GM12873 (cell line): ENCODE measurements around the gene FGGY.

Experiments
- CTCF ChIP-seq: IDR thresholded peaks from 2 replicates; pipeline ENCODE4 v1.5.1; 2012; ENCODE audit warnings: low read depth, mild to moderate bottlenecking, moderate library complexity, low read length, control low read depth; ENCODE audit not compliant: insufficient read depth; ENCODE audit errors: missing control alignments

FGGY gene

GRCh38 chr1:59377350-59377904 lies 80.5 kb downstream of the FGGY start:
- TF ChIP-seq CTCF: no peak

DNA sequence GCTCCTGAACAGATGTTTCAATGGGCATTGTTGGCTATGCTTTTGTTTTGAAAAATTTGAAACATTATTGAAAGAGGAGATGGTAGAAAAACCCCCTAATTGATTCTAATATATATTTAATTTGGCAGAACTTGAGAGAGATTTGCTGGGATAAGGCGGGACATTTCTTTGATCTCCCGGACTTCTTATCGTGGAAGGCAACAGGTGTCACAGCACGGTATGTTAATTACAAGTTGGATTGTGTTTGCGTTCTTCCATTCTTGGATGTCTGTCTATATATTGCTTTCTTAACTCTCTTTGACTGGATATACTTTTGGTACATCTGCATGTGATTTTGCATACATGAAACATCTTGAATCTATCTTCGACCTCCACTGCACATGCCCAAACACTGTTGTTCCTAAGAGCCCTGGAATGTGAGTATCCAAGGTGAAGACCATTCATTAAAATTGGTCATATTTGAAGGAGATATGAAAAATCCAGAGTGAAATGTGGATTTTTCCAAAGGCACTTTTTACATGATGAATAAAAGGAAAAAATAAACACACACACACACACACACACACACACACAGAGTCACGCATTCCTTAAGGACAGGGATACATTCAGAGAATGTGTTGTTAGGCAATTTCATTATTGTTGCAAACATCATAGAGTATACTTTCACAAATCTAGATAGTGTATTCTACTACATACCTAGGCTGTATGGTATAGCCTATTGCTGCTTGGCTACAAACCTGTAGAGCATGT lies 81.9 kb downstream of the FGGY start:
- TF ChIP-seq CTCF: no peak

- no peak for TF ChIP-seq CTCF
Measured at GRCh38 chr1:59379371-59379728, 82.5 kb downstream of the FGGY start.

GRCh38 chr1:59383963-59384362 lies 87.1 kb downstream of the FGGY start:
- TF ChIP-seq CTCF: no peak

DNA sequence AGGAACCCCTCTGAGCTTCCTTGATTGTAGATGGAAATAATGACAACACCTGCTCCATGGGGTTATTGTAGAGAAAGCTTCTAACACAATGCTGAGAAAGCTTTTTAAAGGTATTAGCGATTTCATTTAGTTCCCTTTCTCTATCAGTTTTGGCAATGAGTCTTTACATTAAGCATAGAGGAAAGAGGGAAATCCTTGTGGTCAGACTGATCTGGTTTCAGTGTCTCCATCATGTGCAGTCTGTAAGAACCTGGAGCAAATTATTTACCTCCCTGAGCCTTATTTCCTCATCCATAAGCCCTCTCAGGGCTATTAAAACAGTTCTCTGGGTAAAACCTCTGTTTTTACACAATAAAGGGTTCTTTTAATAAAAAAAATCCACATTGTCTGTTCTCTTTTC lies 87.5 kb downstream of the FGGY start:
- no peak for TF ChIP-seq CTCF

GRCh38 chr1:59388191-59388590 lies 91.3 kb downstream of the FGGY start:
- no peak for TF ChIP-seq CTCF

DNA sequence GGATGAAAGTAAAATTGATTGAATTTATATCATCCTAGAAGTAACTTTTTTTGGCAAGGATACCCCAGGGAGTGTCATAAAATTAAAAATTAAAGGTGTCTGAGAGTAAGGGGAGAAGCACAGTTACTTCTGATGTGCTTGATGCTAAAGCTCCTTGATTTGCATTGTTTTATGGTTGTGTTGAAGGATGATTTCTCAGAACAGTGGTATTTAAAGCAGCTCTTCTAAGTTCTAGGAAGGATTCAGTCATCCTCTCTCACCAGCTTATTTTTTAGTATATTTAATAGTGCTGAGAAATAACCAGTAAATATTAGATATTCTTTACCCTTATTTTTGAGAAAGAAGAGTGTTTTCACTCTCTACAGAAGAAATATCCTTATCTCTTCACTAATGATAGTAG lies 93.0 kb downstream of the FGGY start:
- TF ChIP-seq CTCF: no peak

GRCh38 chr1:59390307-59390706 lies 93.4 kb downstream of the FGGY start:
- TF ChIP-seq CTCF: no peak
